Stimulated activated memory B cell treated with anti-CD40 and anti-IgM and Interleukin-4, amounts not matched to agents 10 μg/mL and 1 μg/mL and 100 μg/mL, for 72 hours (primary cell): Measurements from ENCODE around the gene UBA52.
"Not testable (repeated sequence)": the region's sequence is repeated elsewhere in the genome, so short reads cannot be mapped to it uniquely, and the experiment has no call there.

Experiments used
- ATAC-seq: fragments of 150-1000 bp; cut with Tn5 transposase; 2 replicates; pipeline ENCODE4 v1.10.0; 2021
- H3K27ac Mint-ChIP-seq: one replicate; pipeline ENCODE4 v1.8.0; 2022; ENCODE audit warnings: mild to moderate bottlenecking, mixed read lengths
- H3K27me3 Mint-ChIP-seq: one replicate; pipeline ENCODE4 v1.8.0; 2022; ENCODE audit warnings: mixed read lengths
- H3K36me3 Mint-ChIP-seq: one replicate; pipeline ENCODE4 v1.8.0; 2022; ENCODE audit warnings: mixed read lengths
- H3K4me1 Mint-ChIP-seq: one replicate; pipeline ENCODE4 v1.8.0; 2022; ENCODE audit warnings: mixed read lengths
- H3K4me3 Mint-ChIP-seq: one replicate; pipeline ENCODE4 v1.8.0; 2022; ENCODE audit warnings: mild to moderate bottlenecking, moderate library complexity, mixed read lengths
- H3K9me3 Mint-ChIP-seq: one replicate; pipeline ENCODE4 v1.8.0; 2022; ENCODE audit warnings: mixed read lengths

The UBA52 gene

DNA sequence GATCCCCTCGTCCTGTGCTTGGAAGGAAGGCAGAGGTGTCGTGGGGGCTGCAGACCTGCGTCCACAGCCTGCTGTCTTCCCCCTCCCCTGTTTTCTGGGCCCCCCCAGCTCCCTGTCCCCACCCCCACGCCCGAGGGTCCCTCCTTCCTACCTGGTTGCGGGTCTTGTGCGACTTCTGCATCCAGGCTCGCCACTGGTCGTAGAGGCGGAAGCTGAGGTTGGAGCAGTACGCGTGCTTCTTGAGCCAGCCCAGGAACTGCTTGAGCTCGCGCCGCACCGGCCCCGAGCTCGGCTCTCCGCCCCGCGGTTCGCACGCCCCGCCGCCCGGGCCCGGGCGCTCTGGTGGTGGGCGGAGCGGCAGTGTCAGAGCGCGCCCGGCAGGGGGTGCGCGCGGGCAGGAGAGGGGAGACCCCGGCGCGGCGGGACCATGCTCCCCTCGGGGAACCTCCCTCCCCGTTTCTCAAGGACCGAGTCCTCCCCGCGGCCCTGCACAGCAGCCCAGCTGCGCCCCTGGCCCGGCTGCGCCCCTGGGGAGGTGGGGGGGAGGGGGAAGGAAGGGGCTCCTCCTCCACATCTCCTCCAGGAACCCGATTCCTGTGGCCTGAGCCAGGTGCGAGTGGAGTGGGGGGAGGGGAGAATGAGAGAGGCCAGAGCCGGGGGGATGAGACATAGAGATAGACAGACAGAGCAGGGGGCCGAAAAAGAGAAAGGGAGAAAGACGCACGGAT, 22.6 kb downstream of the UBA52 start:
- peak; percentile 77 for ATAC-seq
- Mint-ChIP-seq H3K4me3 (peak overlapping the region; percentile 58), H3K9me3 (no peaks in the 10 kb centered on the region), H3K4me1 (peaks cover 39% of the 10 kb centered on the region), H3K27ac (peak overlapping the region; percentile 48), H3K36me3 (peaks cover 6% of the 10 kb centered on the region), H3K27me3 (peaks cover 33% of the 10 kb centered on the region)

DNA sequence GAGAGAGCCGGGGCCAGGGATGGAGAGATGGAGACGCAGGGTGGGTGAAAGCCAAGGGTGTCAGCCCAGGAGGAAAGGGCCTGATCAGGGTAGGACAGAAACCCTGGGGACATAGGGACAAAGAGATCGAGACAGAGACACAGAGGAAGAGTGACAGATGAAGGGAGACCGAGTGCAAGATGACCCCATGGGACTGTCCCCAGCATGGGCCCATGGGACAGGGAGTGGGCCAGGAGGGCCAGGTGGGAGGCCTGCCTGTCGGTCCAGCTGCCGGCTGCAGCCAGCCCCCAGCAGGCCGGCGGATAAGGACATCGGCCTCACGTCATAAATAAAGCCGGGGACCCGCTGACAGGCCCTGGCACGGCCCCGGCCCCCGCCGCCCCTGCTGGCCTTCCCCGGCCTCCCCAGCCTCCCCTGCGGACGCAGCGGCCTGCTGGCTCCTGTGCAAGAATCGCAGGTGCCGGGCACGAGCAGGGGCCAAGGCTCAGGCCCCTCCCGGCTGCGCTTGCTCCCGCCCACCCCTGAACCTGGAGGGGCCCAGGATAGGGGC, 23.2 kb downstream of the UBA52 start:
- H3K27ac Mint-ChIP-seq: peak overlapping the region; percentile 48

DNA sequence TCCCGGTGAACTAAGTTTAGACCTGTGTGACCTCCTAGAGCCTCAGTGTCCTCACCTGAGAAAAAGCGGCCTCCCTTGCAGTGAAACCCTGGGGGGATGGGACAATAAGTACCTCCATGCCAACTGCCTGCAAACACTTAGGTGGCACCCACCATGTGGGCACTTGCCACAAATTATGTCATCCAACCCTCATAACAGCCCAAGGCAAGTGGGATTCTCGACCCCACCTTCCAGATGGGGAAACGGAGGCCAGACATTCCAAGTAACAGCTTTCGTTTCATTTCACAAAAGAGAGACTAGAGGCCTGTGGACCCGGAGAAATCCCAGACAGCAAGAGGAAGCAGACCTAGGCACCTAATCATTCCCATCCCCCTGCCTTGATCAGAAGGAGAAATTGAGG, 23.8 kb downstream of the UBA52 start:
- Mint-ChIP-seq H3K4me1 (peaks cover 27% of the 10 kb centered on the region), H3K27ac (no peak overlapping the region), H3K27me3 (peaks cover 39% of the 10 kb centered on the region), H3K9me3 (no peaks in the 10 kb centered on the region), H3K4me3 (no peak overlapping the region), H3K36me3 (peaks cover 6% of the 10 kb centered on the region)
- no peak for ATAC-seq

More for the DNA sequence above, 23.2 kb downstream of the UBA52 start:
- peaks cover 33% of the 10 kb centered on the region for H3K4me1 Mint-ChIP-seq
- ATAC-seq: peak; percentile 1
- peaks cover 39% of the 10 kb centered on the region for H3K27me3 Mint-ChIP-seq
- peak overlapping the region; percentile 58 for H3K4me3 Mint-ChIP-seq
- H3K36me3 Mint-ChIP-seq: peaks cover 6% of the 10 kb centered on the region
- H3K9me3 Mint-ChIP-seq: no peaks in the 10 kb centered on the region

- no peak overlapping the region for H3K27ac Mint-ChIP-seq
- H3K27me3 Mint-ChIP-seq: peaks cover 47% of the 10 kb centered on the region
- no peaks in the 10 kb centered on the region for H3K9me3 Mint-ChIP-seq
- peaks cover 22% of the 10 kb centered on the region for H3K4me1 Mint-ChIP-seq
- ATAC-seq: peak; percentile 31
- H3K36me3 Mint-ChIP-seq: peaks cover under 1% of the 10 kb centered on the region
- H3K4me3 Mint-ChIP-seq: no peak overlapping the region
Measured at GRCh38 chr19:18596752-18597157, 25.1 kb downstream of the UBA52 start.

DNA sequence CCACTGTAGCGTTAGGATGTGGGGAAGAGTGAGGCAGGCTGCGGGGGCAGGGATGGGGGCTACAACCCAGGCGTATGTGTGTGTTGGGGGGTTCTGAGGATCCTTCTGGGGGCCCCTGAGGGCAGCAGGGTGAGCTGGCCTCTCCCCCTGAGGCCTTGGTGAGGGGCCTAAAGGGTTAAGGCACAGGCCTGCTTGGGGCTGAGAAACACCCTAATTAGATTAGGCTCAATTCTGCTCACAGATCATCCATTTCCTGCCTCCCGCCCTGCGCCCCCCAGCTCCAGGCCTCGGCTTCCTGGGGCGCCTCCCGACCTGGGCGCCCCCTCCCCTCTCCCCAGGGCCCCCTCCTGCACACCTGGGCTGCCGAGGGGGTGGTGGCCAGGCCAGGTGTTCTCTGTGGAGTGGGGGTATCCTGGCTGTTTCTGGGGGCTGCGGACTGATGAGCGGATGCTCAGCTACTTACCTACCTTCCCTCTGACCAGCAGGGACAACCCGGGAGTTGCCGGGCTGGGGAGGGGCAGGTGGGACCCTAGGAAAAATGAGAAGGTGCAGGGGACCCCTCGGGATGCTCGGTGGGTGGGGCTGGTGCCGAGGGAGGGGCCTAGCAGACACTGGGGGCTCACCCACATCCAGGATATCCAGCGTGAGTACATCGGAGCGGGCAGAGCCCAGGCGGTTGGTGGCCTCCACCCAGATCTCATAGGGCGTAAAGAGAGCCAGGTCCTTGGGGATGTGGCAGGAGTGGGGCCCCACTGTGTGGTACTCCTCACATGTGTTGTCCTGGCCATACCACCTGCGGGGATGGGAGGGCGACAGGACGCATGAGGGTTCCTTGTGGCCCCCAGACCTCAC, 26.4 kb downstream of the UBA52 start:
- H3K4me3 Mint-ChIP-seq: no peak overlapping the region

DNA sequence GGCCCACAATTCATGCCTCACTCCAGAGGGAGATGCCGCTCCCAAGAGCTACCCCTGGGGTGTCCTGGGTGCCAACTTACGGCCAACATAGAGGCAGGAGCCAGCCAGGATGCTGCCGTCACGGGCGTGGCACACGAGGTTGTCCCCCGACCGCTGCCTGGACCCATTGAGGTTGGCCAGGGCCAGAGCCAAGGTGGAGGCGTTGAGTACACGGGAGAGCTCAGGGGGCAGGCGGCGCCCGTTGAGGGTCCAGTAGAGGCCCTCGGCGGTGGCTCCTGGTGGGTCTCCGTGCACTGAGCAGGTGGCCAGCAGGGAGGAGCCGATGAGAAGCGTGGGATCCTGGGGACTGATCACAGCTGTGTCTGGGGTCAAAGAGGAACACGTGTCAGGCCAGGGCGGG, 27.8 kb downstream of the UBA52 start:
- no peak for ATAC-seq
- Mint-ChIP-seq H3K4me3 (no peak overlapping the region), H3K27me3 (peaks cover 68% of the 10 kb centered on the region), H3K4me1 (peaks cover 21% of the 10 kb centered on the region), H3K36me3 (no peaks in the 10 kb centered on the region), H3K9me3 (no peaks in the 10 kb centered on the region), H3K27ac (no peak overlapping the region)

More for the DNA sequence above, 26.4 kb downstream of the UBA52 start:
- Mint-ChIP-seq H3K4me1 (peaks cover 26% of the 10 kb centered on the region), H3K36me3 (no peaks in the 10 kb centered on the region), H3K27ac (no peak overlapping the region), H3K9me3 (no peaks in the 10 kb centered on the region), H3K27me3 (peaks cover 59% of the 10 kb centered on the region)
- no peak for ATAC-seq

- Mint-ChIP-seq H3K27me3 (peaks cover 77% of the 10 kb centered on the region), H3K4me1 (peaks cover 24% of the 10 kb centered on the region)
- H3K4me3 Mint-ChIP-seq, H3K9me3 Mint-ChIP-seq, H3K27ac Mint-ChIP-seq, H3K36me3 Mint-ChIP-seq, ATAC-seq: not testable (repeated sequence)
Measured at GRCh38 chr19:18600692-18601397, 29.2 kb downstream of the UBA52 start.

DNA sequence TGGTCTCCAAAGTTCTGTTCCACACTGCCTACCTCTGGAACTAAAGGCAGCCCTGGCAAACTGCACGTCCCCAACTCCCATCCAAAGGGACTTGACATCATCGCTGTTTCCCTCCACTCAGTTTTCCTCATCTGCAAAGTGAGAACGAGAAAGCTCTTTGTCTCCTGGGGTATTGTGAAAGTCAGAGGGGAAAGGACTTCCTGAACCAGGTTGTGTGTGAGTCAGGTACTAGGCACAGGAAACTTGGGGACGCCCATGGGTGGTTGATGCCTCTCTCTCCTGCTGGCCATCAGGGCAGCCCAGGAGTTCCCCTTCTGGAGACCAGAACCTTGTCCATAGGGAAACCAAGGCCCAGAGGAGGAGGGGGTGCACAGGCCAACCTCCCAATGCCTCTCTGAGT, 30.2 kb downstream of the UBA52 start:
- H3K36me3 Mint-ChIP-seq: no peaks in the 10 kb centered on the region
- no peak overlapping the region for H3K27ac Mint-ChIP-seq
- peaks cover 19% of the 10 kb centered on the region for H3K4me1 Mint-ChIP-seq
- no peaks in the 10 kb centered on the region for H3K9me3 Mint-ChIP-seq
- ATAC-seq: no peak
- peaks cover 68% of the 10 kb centered on the region for H3K27me3 Mint-ChIP-seq
- no peak overlapping the region for H3K4me3 Mint-ChIP-seq

- Mint-ChIP-seq H3K4me1 (peaks cover 30% of the 10 kb centered on the region), H3K27ac (no peak overlapping the region), H3K4me3 (no peak overlapping the region), H3K36me3 (no peaks in the 10 kb centered on the region), H3K9me3 (no peaks in the 10 kb centered on the region), H3K27me3 (peaks cover 73% of the 10 kb centered on the region)
- no peak for ATAC-seq
Measured at GRCh38 chr19:18603255-18603957, 31.7 kb downstream of the UBA52 start.

DNA sequence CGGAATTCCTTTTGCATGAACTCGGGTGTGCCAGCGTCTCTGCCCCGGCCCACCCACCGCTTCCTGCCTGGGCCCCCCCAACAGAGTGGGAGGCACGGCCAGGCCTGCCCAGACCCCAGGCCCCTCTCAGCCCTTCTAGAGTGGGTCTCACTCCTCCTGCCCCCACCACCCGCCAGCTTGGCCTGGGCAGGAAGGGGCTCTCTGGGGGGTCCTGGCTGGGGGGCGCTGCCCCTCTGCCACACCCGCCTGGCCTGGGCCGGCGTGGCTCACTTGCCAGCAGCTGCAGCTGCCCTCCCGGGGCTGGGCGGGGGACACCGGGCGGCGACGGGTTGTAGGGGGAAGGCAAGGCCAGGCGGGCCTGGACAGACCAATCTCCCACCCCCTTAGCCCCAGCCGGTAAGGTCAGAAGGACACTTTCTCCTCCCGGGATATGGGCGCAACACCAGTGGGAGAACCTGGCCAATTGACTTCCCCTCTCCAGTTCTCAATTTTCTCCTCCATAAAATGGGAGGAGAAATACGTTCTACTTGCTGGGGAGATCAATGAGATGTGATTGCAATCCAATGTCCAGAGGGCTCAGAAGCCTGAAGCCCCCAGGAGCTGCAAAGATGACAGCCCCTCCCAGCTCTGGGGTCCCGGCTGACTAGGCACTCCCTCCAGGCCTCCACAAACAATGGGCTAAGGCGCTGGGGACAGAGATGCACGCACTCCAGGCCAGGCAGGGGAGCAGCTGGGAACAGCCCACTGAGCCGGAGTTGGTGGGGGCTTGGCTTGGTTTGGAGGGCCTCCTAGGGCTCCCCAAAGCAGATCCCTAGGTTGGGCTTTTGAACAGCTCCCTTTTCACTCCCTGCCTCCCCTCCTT, 32.5 kb downstream of the UBA52 start:
- no peaks in the 10 kb centered on the region for H3K9me3 Mint-ChIP-seq
- no peaks in the 10 kb centered on the region for H3K36me3 Mint-ChIP-seq
- H3K4me1 Mint-ChIP-seq: peaks cover 30% of the 10 kb centered on the region
- peaks cover 73% of the 10 kb centered on the region for H3K27me3 Mint-ChIP-seq
- H3K27ac Mint-ChIP-seq: no peak overlapping the region
- no peak for ATAC-seq
- H3K4me3 Mint-ChIP-seq: no peak overlapping the region

GRCh38 chr19:18604820-18605159, 33.1 kb downstream of the UBA52 start:
- no peak overlapping the region for H3K4me3 Mint-ChIP-seq
- ATAC-seq: no peak
- no peaks in the 10 kb centered on the region for H3K36me3 Mint-ChIP-seq
- no peak overlapping the region for H3K27ac Mint-ChIP-seq
- H3K27me3 Mint-ChIP-seq: peaks cover 73% of the 10 kb centered on the region
- no peaks in the 10 kb centered on the region for H3K9me3 Mint-ChIP-seq
- peaks cover 30% of the 10 kb centered on the region for H3K4me1 Mint-ChIP-seq

DNA sequence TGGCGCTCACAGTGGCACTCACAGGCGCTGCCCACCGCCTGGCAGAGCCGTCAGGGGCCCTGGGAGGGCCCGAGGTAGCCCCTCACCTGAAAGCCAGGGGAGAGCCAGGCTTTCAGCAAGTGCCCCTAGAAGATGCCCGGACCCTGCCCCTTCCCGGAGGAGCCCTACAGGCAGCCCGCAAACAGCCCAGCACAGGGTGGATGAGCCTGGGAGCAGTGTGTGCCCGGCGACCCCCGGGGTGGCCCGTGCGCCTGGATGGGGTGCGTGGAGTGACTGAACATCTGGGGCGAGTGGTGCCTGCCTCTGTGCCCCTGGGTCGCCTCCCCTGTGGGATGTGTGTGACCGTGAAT, 33.5 kb downstream of the UBA52 start:
- H3K27me3 Mint-ChIP-seq: peaks cover 76% of the 10 kb centered on the region
- H3K36me3 Mint-ChIP-seq: no peaks in the 10 kb centered on the region
- ATAC-seq: no peak
- H3K4me1 Mint-ChIP-seq: peaks cover 30% of the 10 kb centered on the region
- H3K4me3 Mint-ChIP-seq: peak overlapping the region; percentile 12
- H3K9me3 Mint-ChIP-seq: no peaks in the 10 kb centered on the region
- H3K27ac Mint-ChIP-seq: no peak overlapping the region

DNA sequence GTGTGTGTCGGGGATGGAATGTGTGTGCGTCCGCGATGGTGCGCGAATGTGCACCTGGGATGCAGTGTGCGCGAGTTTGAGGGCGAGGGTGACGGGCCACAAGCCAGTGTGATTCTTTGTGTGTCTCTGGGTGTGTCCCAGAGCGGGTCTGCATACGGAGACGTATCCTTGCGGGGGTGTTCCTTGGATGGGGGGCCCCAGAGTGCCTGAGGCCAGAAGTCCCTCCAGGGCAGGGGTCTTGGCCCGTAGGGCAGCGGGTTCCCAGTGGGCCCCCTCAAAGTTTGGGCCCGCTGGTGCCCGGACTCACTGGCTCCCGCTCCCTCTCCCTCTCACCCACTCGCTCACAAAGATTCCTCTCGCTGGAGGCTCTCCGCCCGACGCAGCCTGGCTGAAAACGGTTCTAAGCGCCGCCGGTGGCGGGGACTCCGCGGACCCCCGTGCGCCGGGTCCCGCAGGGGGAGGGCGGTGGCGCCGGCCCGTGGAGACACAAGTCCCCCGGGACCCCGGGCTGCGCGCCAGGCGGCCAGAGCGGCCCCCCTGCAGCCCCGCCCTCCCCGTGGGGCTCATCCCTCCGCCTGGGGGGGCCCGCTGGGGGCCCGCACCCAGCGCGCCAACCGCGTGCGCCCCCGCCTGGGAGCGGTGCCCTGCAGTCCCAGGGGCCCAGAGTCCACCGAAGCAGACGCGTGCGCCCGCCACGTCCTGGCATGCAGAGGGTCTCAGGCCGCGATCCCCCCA, 34.1 kb downstream of the UBA52 start:
- Mint-ChIP-seq H3K4me3 (peak overlapping the region; percentile 12), H3K9me3 (no peaks in the 10 kb centered on the region), H3K36me3 (no peaks in the 10 kb centered on the region), H3K4me1 (peaks cover 31% of the 10 kb centered on the region), H3K27ac (no peak overlapping the region), H3K27me3 (peaks cover 82% of the 10 kb centered on the region)
- no peak for ATAC-seq
